GM23248 (cell line): ENCODE results near the gene SNIP1. TPM values are rescaled to one million over a fixed set of nuclear protein-coding genes. Genes with fewer than 3 reads are reported as not detected.
"Not testable (repeated sequence)": the region's sequence is repeated elsewhere in the genome, so short reads cannot be mapped to it uniquely, and the experiment has no call there.

Source experiments
- DNase-seq: peaks from one replicate; pipeline ENCODE4 v3.0.0-alpha.2; 2015
- H2AFZ ChIP-seq: fragments of 200-600 bp; sonication (generic); 2 replicates; pipeline ENCODE4 v1.6.1; 2016; ENCODE audit warnings: antibody characterized with exemption
- H3F3A ChIP-seq: fragments of 200-600 bp; sonication (generic); 2 replicates; pipeline ENCODE4 v1.6.1; 2016; ENCODE audit warnings: mild to moderate bottlenecking, antibody characterized with exemption, mixed run types; ENCODE audit not compliant: insufficient read depth
- H3K27ac ChIP-seq: fragments of 200-600 bp; sonication (generic); 2 replicates; pipeline ENCODE4 v1.5.1; 2016; ENCODE audit warnings: mild to moderate bottlenecking
- H3K27me3 ChIP-seq: fragments of 200-600 bp; sonication (generic); replicated peaks from 2 replicates; pipeline ENCODE4 v1.6.1; 2016; ENCODE audit warnings: mild to moderate bottlenecking; ENCODE audit not compliant: insufficient read depth
- H3K36me3 ChIP-seq: fragments of 200-600 bp; sonication (generic); 2 replicates; pipeline ENCODE4 v1.6.1; 2016; ENCODE audit warnings: low read depth, mild to moderate bottlenecking
- H3K4me1 ChIP-seq: fragments of 200-600 bp; sonication (generic); 2 replicates; pipeline ENCODE4 v1.6.1; 2016; ENCODE audit warnings: mild to moderate bottlenecking; ENCODE audit not compliant: insufficient read depth
- H3K4me2 ChIP-seq: fragments of 200-600 bp; sonication (generic); one replicate; pipeline ENCODE4 v1.6.1; 2016; ENCODE audit warnings: mild to moderate bottlenecking; ENCODE audit not compliant: unreplicated experiment
- H3K4me3 ChIP-seq: fragments of 200-600 bp; sonication (generic); 2 replicates; pipeline ENCODE4 v1.5.1; 2016; ENCODE audit warnings: mild to moderate bottlenecking
- H3K79me2 ChIP-seq: fragments of 200-600 bp; sonication (generic); 2 replicates; pipeline ENCODE4 v1.6.1; 2016; ENCODE audit warnings: mild to moderate bottlenecking; ENCODE audit not compliant: insufficient read depth
- H3K9ac ChIP-seq: fragments of 200-600 bp; sonication (generic); 2 replicates; pipeline ENCODE4 v1.6.1; 2016; ENCODE audit warnings: mild to moderate bottlenecking
- H3K9me2 ChIP-seq: fragments of 200-600 bp; sonication (generic); 2 replicates; pipeline ENCODE4 v1.6.1; 2016; ENCODE audit warnings: mixed run types, mild to moderate bottlenecking, moderate library complexity; ENCODE audit not compliant: insufficient read depth
- H3K9me3 ChIP-seq: fragments of 200-600 bp; sonication (generic); one replicate; pipeline ENCODE4 v1.6.1; 2017; ENCODE audit warnings: low read depth
- H4K20me1 ChIP-seq: fragments of 200-600 bp; sonication (generic); 2 replicates; pipeline ENCODE4 v1.6.0; 2016; ENCODE audit not compliant: insufficient read depth
- EZH2 ChIP-seq: fragments of 200-600 bp; sonication (generic); IDR thresholded peaks from 2 replicates; pipeline ENCODE4 v1.6.1; 2018; ENCODE audit warnings: antibody characterized with exemption, mild to moderate bottlenecking; ENCODE audit not compliant: insufficient read depth, poor library complexity, severe bottlenecking
- EZH2phosphoT487 ChIP-seq: fragments of 200-600 bp; sonication (generic); IDR thresholded peaks from 2 replicates; pipeline ENCODE4 v1.6.1; 2018; ENCODE audit warnings: antibody characterized with exemption, moderate library complexity, mild to moderate bottlenecking, low read depth; ENCODE audit not compliant: insufficient read depth
- WGBS, 2 experiments: methylation state at CpG; one replicate each; pipeline ENCODE4 v1.1.6; 2015 to 2017; ENCODE audit warnings: low lambda C conversion rate in 2 of 2, low coverage in 1 of 2; ENCODE audit errors: missing lambda C conversion rate in 2 of 2; 5-methylcytosine and 5-hydroxymethylcytosine counted together
- in situ Hi-C: fragments of 300-500 bp; cut with MboI; formaldehyde crosslinking; loops from 2 replicates; pipeline ENCODE4 v1.15.0; 2020
- polyA plus RNA-seq: library from polyadenylated mRNA; unstranded; fragments of >200 nt; fragmentation: Nextera tagmentation; extraction: Ambion mirVana; gene quantifications from 2 replicates; pipeline ENCODE4 v1.2.1, GENCODE V29; 2016
- total RNA-seq: library from RNA; depleted of rRNA; stranded (reverse); fragments of >200 nt; shearing (Covaris generic); gene quantifications from 2 replicates; pipeline ENCODE4 v1.2.3, GENCODE V29; 2014

Gene SNIP1
- total and polyA plus RNA-seq, 2 experiments from 2014 or later, result 7.4 to 12.4 TPM

DNA sequence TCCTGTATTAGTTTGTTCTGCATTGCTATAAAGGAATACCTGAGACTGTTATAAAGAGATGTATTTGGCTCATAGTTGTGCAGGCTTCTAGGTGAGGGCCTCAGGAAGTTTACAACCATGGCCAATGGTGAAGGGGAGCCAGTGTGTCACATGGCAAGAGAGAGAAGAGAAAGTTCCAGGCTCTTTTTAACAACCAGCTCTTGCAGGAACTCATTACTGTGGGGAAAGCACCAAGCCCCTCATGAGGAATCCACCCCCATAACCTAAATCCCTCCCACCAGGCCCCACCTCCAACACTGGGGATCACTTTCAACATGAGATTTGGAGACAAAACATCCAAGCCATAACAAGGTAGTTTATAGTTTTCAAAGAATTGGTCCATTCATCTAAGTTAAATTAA is 34.5 kb downstream of the SNIP1 start:
- no peaks in the 10 kb centered on the region for H3K9me2 ChIP-seq
- no peak overlapping the region for H3K9ac ChIP-seq
- 0 out of 2 replicates have a peak, but pooled peaks cover 4% of the 10 kb centered on the region for H3K4me1 ChIP-seq
- H3F3A ChIP-seq, result peaks cover 9% of the 10 kb centered on the region
- no peak for DNase-seq
- H3K4me3 ChIP-seq, result no peak overlapping the region
- no peak overlapping the region for H2AFZ ChIP-seq
- no peaks in the 10 kb centered on the region for H3K79me2 ChIP-seq
- no peak overlapping the region for H3K27ac ChIP-seq
- in situ Hi-C loops, result no loop called here
- no peaks in the 10 kb centered on the region for H3K9me3 ChIP-seq
- no peaks in the 10 kb centered on the region for H4K20me1 ChIP-seq
- no peaks in the 10 kb centered on the region for H3K36me3 ChIP-seq
- no peak for TF ChIP-seq EZH2phosphoT487
- no peak for TF ChIP-seq EZH2
- no peak overlapping the region for H3K4me2 ChIP-seq
- no peaks in the 10 kb centered on the region for H3K27me3 ChIP-seq

DNA sequence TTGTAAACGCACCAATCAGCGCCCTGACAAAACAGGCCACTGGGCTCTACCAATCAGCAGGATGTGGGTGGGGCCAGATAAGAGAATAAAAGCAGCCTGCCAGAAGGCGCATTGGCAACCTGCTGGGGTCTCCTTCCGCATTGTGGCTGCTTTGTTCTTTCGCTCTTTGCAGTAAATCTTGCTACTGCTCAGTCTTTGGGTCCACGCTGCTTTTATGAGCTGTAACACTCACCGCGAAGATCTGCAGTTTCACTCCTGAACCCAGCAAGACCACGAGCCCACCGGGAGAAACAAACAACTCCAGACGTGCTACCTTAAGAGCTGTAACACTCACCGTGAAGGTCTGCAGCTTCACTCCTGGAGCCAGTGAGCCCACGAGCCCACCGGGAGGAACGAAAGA is 35.2 kb downstream of the SNIP1 start:
- H3K9ac ChIP-seq, H2AFZ ChIP-seq, in situ Hi-C loops, H3K4me3 ChIP-seq, H3K79me2 ChIP-seq, H4K20me1 ChIP-seq, H3K9me2 ChIP-seq, H3K4me2 ChIP-seq, H3K9me3 ChIP-seq, H3K36me3 ChIP-seq, H3K27ac ChIP-seq, H3K27me3 ChIP-seq, DNase-seq, H3K4me1 ChIP-seq, H3F3A ChIP-seq: not testable (repeated sequence)
- WGBS, 2 experiments, result 68 to 69% methylated on average over 15 of the region's 15 CpGs

DNA sequence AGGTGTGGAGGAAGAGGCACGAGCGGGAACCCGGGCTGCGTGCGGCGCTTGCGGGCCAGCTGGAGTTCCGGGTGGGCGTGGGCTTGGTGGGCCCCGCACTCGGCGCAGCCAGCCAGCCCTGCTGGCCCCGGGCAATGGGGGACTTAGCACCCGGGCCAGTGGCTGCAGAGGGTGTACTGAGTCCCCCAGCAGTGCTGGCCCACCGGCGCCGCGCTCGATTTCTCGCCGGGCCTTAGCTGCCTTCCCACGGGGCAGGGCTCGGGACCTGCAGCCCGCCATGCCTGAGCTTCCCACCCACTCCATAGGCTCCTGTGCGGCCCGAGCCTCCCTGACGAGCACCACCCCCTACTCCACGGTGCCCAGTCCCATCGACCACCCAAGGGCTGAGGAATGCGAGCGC is 35.9 kb downstream of the SNIP1 start:
- H3K9ac ChIP-seq, H2AFZ ChIP-seq, H3K27me3 ChIP-seq, in situ Hi-C loops, DNase-seq, H3K9me2 ChIP-seq, H3K4me3 ChIP-seq, H3K9me3 ChIP-seq, H4K20me1 ChIP-seq, H3K4me2 ChIP-seq, H3K36me3 ChIP-seq, H3F3A ChIP-seq, H3K27ac ChIP-seq, H3K4me1 ChIP-seq: not testable (repeated sequence)
- peaks cover 12% of the 10 kb centered on the region for H3K79me2 ChIP-seq
- 91% methylated on average over 11 to 30 of the region's 31 CpGs for WGBS, 2 experiments

DNA sequence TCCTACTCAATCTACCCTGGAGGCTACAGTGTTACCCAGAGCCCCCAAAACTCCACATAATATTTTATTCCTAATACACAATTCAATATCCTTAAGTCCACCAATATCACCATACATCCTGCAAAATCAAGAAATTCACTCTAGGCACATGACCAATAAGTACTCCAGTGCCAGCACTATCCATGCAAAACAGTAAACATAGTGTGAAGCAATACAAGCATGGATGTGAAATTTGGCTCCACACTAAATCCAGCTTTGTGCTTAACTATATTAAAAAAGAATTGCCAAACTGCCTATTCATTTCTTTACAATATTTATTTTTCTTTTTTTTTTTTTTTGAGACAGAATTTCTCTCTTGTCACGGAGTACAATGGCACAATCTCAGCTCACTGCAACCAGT is 36.5 kb downstream of the SNIP1 start:
- peaks cover 19% of the 10 kb centered on the region for H3K79me2 ChIP-seq
- no peak overlapping the region for H3K4me2 ChIP-seq
- H3K9ac ChIP-seq, result no peak overlapping the region
- no peak overlapping the region for H3K4me3 ChIP-seq
- H2AFZ ChIP-seq, result no peak overlapping the region
- no peak for DNase-seq
- 54 to 62% methylated on average over 1 of the region's 1 CpG for WGBS, 2 experiments
- H3F3A ChIP-seq, result peaks cover 9% of the 10 kb centered on the region
- no peak overlapping the region for H3K27ac ChIP-seq
- H3K27me3 ChIP-seq, result no peaks in the 10 kb centered on the region
- H4K20me1 ChIP-seq, result no peaks in the 10 kb centered on the region
- H3K36me3 ChIP-seq, result no peaks in the 10 kb centered on the region
- in situ Hi-C loops, result no loop called here
- 0 out of 2 replicates have a peak, but pooled peaks cover 4% of the 10 kb centered on the region for H3K4me1 ChIP-seq
- H3K9me3 ChIP-seq, result no peaks in the 10 kb centered on the region
- no peaks in the 10 kb centered on the region for H3K9me2 ChIP-seq
- TF ChIP-seq EZH2phosphoT487 (no peak), EZH2 (no peak)

DNA sequence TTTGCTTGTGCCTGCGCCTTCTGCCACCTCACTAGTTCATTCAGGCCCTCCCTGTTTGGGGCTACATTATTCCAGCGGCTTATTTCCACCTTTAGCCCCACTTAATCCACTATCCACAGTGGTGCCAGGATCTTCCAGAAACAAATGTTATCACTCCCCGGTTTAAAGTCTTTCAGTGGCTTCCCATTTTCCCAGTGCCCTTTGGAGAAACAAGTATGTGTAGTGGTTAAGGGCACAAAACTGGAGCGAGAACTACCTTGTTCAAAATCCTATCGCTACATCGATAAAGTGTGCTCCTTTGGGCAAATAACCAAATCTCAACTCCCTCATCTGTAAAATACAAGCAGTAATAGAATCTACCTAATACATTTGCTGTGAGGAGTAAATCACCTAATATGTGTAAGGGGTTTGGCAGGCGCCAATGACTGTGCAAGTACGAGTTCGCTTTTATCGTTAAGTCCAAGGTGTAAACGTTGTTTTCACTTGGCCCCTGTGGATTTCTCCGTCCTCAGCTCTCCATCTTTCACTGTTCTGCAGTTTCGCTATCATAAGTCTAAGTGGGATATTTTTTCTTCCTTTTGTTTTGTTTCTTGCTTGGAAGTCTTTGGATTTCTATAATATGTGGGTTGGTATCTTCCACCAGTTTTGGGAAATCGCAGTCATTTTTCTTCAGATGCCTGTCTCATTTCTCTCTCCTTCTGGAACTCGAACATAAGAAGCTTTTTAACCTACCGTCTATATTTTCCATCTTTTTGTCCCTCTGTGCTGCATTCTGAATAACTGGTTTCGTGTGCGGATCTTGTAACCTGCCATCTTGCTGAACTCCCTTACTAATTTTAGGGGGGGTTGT is 38.7 kb downstream of the SNIP1 start:
- H3K27me3 ChIP-seq, result no peaks in the 10 kb centered on the region
- 76% methylated on average over 18 of the region's 18 CpGs for WGBS, 2 experiments
- peaks cover 15% of the 10 kb centered on the region for H3K36me3 ChIP-seq
- no peaks in the 10 kb centered on the region for H4K20me1 ChIP-seq
- in situ Hi-C loops, result no loop called here
- H3K9me3 ChIP-seq, result no peaks in the 10 kb centered on the region
- peak overlapping the region; percentile 83 for H3K4me3 ChIP-seq
- H3K79me2 ChIP-seq, result peaks cover 41% of the 10 kb centered on the region
- peak overlapping the region; percentile 78 for H3K4me2 ChIP-seq
- H2AFZ ChIP-seq, result peak overlapping the region; percentile 86
- no peak for DNase-seq
- no peaks in the 10 kb centered on the region for H3K9me2 ChIP-seq
- TF ChIP-seq EZH2 (no peak), EZH2phosphoT487 (no peak)
- peak overlapping the region; percentile 82 for H3K9ac ChIP-seq
- H3K27ac ChIP-seq, result peak overlapping the region; percentile 74
- peaks cover 9% of the 10 kb centered on the region for H3F3A ChIP-seq
- 0 out of 2 replicates have a peak, but pooled peaks cover 4% of the 10 kb centered on the region for H3K4me1 ChIP-seq
